GM12878 (cell line): ENCODE data around the gene MSI2. TPM values are rescaled to one million over a fixed set of nuclear protein-coding genes. Genes with fewer than 3 reads are reported as not detected.

Experiments used
- ATAC-seq: fragments of 200-7000 bp; cut with Tn5 transposase; 3 replicates; pipeline ENCODE4 v1.9.1; 2020; ENCODE audit warnings: mild to moderate bottlenecking, moderate library complexity
- BruUV-seq: library from RNA; stranded (reverse); fragments of 400-500 nt; replicated peaks from 2 replicates; lab custom pipeline; 2021; lab: Mats Ljungman, UMichigan
- CTCF ChIA-PET: fragments of 300-600 bp; sonication (Branson Sonifier 250); formaldehyde crosslinking; extraction: SDS; loops from one replicate; lab custom pipeline; 2021; ENCODE audit warnings: inconsistent platforms; lab: Yijun Ruan, JAX
- POLR2A ChIA-PET: fragments of 350-600 bp; formaldehyde crosslinking; extraction: SDS; loops from one replicate; lab custom pipeline; 2021; ENCODE audit warnings: inconsistent platforms; lab: Charles Lee
- RAD21 ChIA-PET: fragments of 300-600 bp; sonication (Branson Sonifier 250); formaldehyde crosslinking; loops from one replicate; lab custom pipeline; 2023; ENCODE audit warnings: antibody characterized with exemption; ENCODE audit not compliant: unreplicated experiment; lab: Charles Lee
- SMC1A ChIA-PET: fragments of 300-600 bp; sonication (Branson Sonifier 250); formaldehyde crosslinking; loops from one replicate; lab custom pipeline; 2023; ENCODE audit not compliant: unreplicated experiment, uncharacterized antibody; lab: Charles Lee
- DNase-seq: peaks from one replicate; pipeline ENCODE4 v3.0.0-alpha.2; 2011; ENCODE audit warnings: low read depth, low spot score
- FAIRE-seq: peaks from 3 replicates; lab custom pipeline; 2011; peaks lifted over from hg19 to GRCh38; lab: Jason Lieb, UNC
- H2AFZ ChIP-seq: 2 replicates; pipeline ENCODE4 v1.6.0; 2011; ENCODE audit warnings: low read depth, low read length, control low read depth; ENCODE audit not compliant: control insufficient read depth
- H3K27ac ChIP-seq: 2 replicates; pipeline ENCODE4 v1.5.1; 2011; ENCODE audit warnings: control low read depth; ENCODE audit not compliant: control insufficient read depth, insufficient read depth
- H3K27me3 ChIP-seq, 2 experiments: replicated peaks in 1 of 2; 2 replicates each; pipeline versions ENCODE4 v1.6.0 to v1.6.1; 2011; ENCODE audit warnings: low read length in 1 of 2; ENCODE audit not compliant: control insufficient read depth in 2 of 2, insufficient read depth in 2 of 2
- H3K36me3 ChIP-seq, 2 experiments: 2 replicates each; pipeline ENCODE4 v1.5.1; 2011; ENCODE audit warnings: low read length in 1 of 2; ENCODE audit not compliant: control insufficient read depth in 2 of 2, insufficient read depth in 2 of 2
- H3K4me1 ChIP-seq: 2 replicates; pipeline ENCODE4 v1.6.1; 2011; ENCODE audit warnings: mild to moderate bottlenecking, low read length, moderate library complexity, mixed read lengths; ENCODE audit not compliant: control insufficient read depth, insufficient read depth
- H3K4me2 ChIP-seq: 2 replicates; pipeline ENCODE4 v1.6.0; 2011; ENCODE audit warnings: control low read depth; ENCODE audit not compliant: control insufficient read depth, insufficient read depth
- H3K4me3 ChIP-seq: fragments of 200-600 bp; sonication (generic); 2 replicates; pipeline ENCODE4 v1.5.1; 2016
- H3K79me2 ChIP-seq: 2 replicates; pipeline ENCODE4 v1.6.0; 2011; ENCODE audit warnings: low read length; ENCODE audit not compliant: control insufficient read depth, insufficient read depth
- H3K9ac ChIP-seq: 2 replicates; pipeline ENCODE4 v1.8.0; 2011; ENCODE audit warnings: low read length, control low read depth, mixed read lengths; ENCODE audit not compliant: control insufficient read depth, insufficient read depth
- H3K9me3 ChIP-seq: replicated peaks from 3 replicates; pipeline ENCODE4 v1.5.1; 2011; ENCODE audit warnings: mild to moderate bottlenecking, low read length; ENCODE audit not compliant: control insufficient read depth, insufficient read depth
- H4K20me1 ChIP-seq: 2 replicates; pipeline ENCODE4 v1.6.0; 2011; ENCODE audit not compliant: control insufficient read depth, insufficient read depth
- BCL11A ChIP-seq: IDR thresholded peaks from 2 replicates; pipeline ENCODE4 v1.6.1; 2011; ENCODE audit warnings: low read depth, low read length
- CHD2 ChIP-seq: IDR thresholded peaks from 2 replicates; pipeline ENCODE4 v1.6.1; 2011; ENCODE audit warnings: low read depth, low read length, improper control_type of control experiment, borderline replicate concordance
- CHD4 ChIP-seq: fragments of 200-600 bp; sonication (generic); IDR thresholded peaks from 2 replicates; pipeline ENCODE4 v1.6.1; 2016; ENCODE audit warnings: mild to moderate bottlenecking
- EGR1 ChIP-seq, 2 experiments: IDR thresholded peaks; 1 replicate in 1 of 2; 2 replicates in 1 of 2; pipeline ENCODE4 v1.6.1; 2011 to 2012; ENCODE audit warnings: low read depth in 2 of 2, low read length in 2 of 2, borderline replicate concordance in 1 of 2, mild to moderate bottlenecking in 1 of 2, moderate library complexity in 1 of 2
- EP300 ChIP-seq, 2 experiments: fragments of 150-350 bp in 1 of 2; IDR thresholded peaks; 2 replicates each; pipeline ENCODE4 v1.6.1; 2011 to 2012; ENCODE audit warnings: low read depth in 2 of 2, low read length in 2 of 2, borderline replicate concordance in 1 of 2, improper control_type of control experiment in 1 of 2, inconsistent platforms in 1 of 2; ENCODE audit not compliant: control insufficient read depth in 1 of 2
- ESRRA ChIP-seq: IDR thresholded peaks from 2 replicates; pipeline ENCODE4 v1.6.1; 2012; ENCODE audit warnings: mild to moderate bottlenecking, low read length, improper control_type of control experiment
- ETV6 ChIP-seq, 2 experiments: fragments of 450-650 bp in 1 of 2; IDR thresholded peaks in 1 of 2; conservative IDR thresholded peaks in 1 of 2; 2 replicates each; pipeline ENCODE4 v1.6.1; 2014; ENCODE audit warnings: antibody characterized with exemption in 1 of 2, borderline replicate concordance in 1 of 2, low read depth in 1 of 2, mild to moderate bottlenecking in 1 of 2, moderate library complexity in 1 of 2
- EZH2 ChIP-seq: IDR thresholded peaks from 2 replicates; pipeline ENCODE4 v1.6.1; 2012; ENCODE audit warnings: low read depth, mild to moderate bottlenecking, control low read depth, inconsistent platforms, low read length, borderline replicate concordance; ENCODE audit not compliant: control insufficient read depth
- FOXK2 ChIP-seq: fragments of 450-650 bp; IDR thresholded peaks from 2 replicates; pipeline ENCODE4 v1.6.1; 2017; ENCODE audit warnings: mild to moderate bottlenecking, moderate library complexity
- HDGF ChIP-seq: fragments of 450-650 bp; IDR thresholded peaks from 2 replicates; pipeline ENCODE4 v1.6.1; 2016; ENCODE audit warnings: antibody characterized with exemption
- IKZF1 ChIP-seq: fragments of 450-650 bp; conservative IDR thresholded peaks from 2 replicates; pipeline ENCODE4 v1.6.1; 2017; ENCODE audit warnings: antibody characterized with exemption, mild to moderate bottlenecking
- JUNB ChIP-seq: IDR thresholded peaks from 2 replicates; pipeline ENCODE4 v1.6.1; 2016; ENCODE audit warnings: antibody characterized with exemption, mild to moderate bottlenecking
- TCF3 ChIP-seq: IDR thresholded peaks from 2 replicates; pipeline ENCODE4 v1.6.1; 2012; ENCODE audit warnings: low read depth, mild to moderate bottlenecking, low read length, borderline replicate concordance; ENCODE audit not compliant: insufficient read depth
- WGBS: methylation state at CpG from one replicate; pipeline ENCODE4 v1.1.6; 2016; ENCODE audit warnings: low lambda C conversion rate; ENCODE audit not compliant: insufficient replicate concordance, insufficient coverage; ENCODE audit errors: missing lambda C conversion rate; 5-methylcytosine and 5-hydroxymethylcytosine counted together
- in situ Hi-C: fragments of 300-500 bp; cut with MboI; formaldehyde crosslinking; loops from 9 replicates; pipeline ENCODE4 v1.14.3; 2018; ENCODE audit warnings: mixed read lengths
- intact Hi-C: fragments of 100-400 bp; cut with micrococcal nuclease; formaldehyde crosslinking; loops from one replicate; pipeline ENCODE4 v1.14.2; 2022; ENCODE audit not compliant: unreplicated experiment
- polyA plus RNA-seq, 11 experiments: library from polyadenylated mRNA; depleted of rRNA in 4 of 11; unstranded in 6 of 11; stranded (reverse) in 5 of 11; fragments of >200 nt; fragmentation: Nextera tagmentation in 4 of 11; fragmentation: Illumina TruSeq in 1 of 11; extraction: Ambion mirVana in 4 of 11; extraction: Trizol in 1 of 11; gene quantifications; 1 replicate in 1 of 11; 2 replicates in 10 of 11; pipeline versions ENCODE4 v1.2.1 to v1.2.3, GENCODE V29; 2011 to 2016; ENCODE audit warnings: inconsistent platforms in 2 of 11, missing spikeins in 2 of 11, low read depth in 1 of 11
- total RNA-seq, 4 experiments: library from RNA; depleted of rRNA in 3 of 4; stranded (reverse); fragments of >200 nt in 3 of 4; fragmentation: Illumina TruSeq in 1 of 4; extraction: Trizol in 1 of 4; gene quantifications; 2 replicates each; pipeline versions ENCODE4 v1.2.1 to v1.2.3, GENCODE V29; 2013 to 2021
- TF ChIP-seq, protein P1 (sequence below): IDR thresholded peaks from 2 replicates; pipeline ENCODE4 v1.6.1; 2011; ENCODE audit warnings: mild to moderate bottlenecking, low read depth, low read length, moderate library complexity; ENCODE audit not compliant: insufficient replicate concordance
- TF ChIP-seq, protein P2 (sequence below): IDR thresholded peaks from 2 replicates; pipeline ENCODE4 v1.6.1; 2011; ENCODE audit warnings: borderline replicate concordance, low read depth, mild to moderate bottlenecking, moderate library complexity, low read length; ENCODE audit not compliant: insufficient read depth, poor library complexity, severe bottlenecking
- TF ChIP-seq, protein P3 (sequence below): fragments of 450-650 bp; formaldehyde crosslinking; IDR thresholded peaks from 2 replicates; pipeline ENCODE4 v1.5.0; 2022; ENCODE audit warnings: mild to moderate bottlenecking, missing genetic modification characterization

The MSI2 gene
- total and polyA plus RNA-seq, 10 of the 15 experiments (the other 5 are each of a cell fraction or from before 2014, with no cell fraction given): 6.1 to 76.1 (median 42.0) TPM

DNA sequence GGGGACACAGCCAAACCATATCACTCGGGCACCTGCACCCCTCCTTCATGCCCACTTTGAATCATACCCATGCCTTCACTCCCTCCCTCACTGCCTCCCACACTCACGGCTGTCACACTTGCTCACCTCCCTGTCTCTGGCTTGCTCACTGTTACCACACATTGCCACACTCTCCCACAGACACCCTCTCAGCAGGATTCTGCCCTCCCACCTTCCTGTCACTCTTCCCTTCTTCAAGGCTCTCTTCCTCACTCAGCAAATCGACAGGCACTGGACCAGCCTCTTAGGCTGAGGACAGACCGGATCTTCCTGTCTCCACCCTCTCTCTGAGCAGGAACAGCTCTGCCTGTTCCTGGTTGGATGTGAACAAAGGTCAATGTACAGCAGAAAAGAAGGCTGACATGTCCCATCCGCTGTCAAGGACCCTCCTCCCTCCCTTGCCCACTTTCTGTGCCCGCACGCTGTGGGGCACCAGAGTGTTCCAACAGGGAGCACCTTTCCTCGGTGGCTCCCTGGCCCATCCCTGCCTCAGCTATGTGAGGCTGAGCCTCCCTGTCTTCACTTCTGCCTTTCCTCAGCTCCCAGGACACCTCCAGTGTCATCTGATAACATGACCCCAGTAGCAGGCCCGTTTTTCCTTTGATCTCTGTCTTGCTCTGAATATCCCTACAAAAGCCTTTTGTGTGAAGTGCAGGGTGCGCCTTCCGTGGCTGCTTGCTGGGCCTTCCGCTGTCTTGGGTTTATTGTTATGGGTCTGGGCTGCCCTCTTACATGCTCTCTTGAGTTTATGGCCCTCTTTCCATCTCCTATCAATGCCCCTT lies 441.8 kb downstream of the MSI2 start:
- no peak overlapping the region for H3K4me2 ChIP-seq
- DNase-seq (no peak), ATAC-seq (peak; percentile 21; the same call in 1 of the 3 replicates), FAIRE-seq (no peak)
- H3K9me3 ChIP-seq: no peaks in the 10 kb centered on the region; the same call in 2 of the 3 replicates
- no peaks in the 10 kb centered on the region for H3K27me3 ChIP-seq
- no TSS peak for BruUV-seq
- H2AFZ ChIP-seq: no peak overlapping the region
- H3K4me1 ChIP-seq: peaks cover 11% of the 10 kb centered on the region
- in situ Hi-C loops: no loop called here
- ChIA-PET POLR2A (no interaction called here), CTCF (interaction anchor here (0.6 to 1.3 kb wide), 2 partner anchors 48 to 576 kb away, joined by 3 read pairs; no protein-coding TSS in a partner anchor), RAD21 (interaction anchor here (0.5 kb wide), 1 partner anchor 931 kb away, joined by 3 read pairs; no protein-coding TSS in a partner anchor), SMC1A (no interaction called here)
- 60% methylated on average over 12 of the region's 12 CpGs for WGBS
- H3K79me2 ChIP-seq: no peaks in the 10 kb centered on the region
- no peaks in the 10 kb centered on the region for H3K36me3 ChIP-seq
- no peak overlapping the region for H3K9ac ChIP-seq
- no peaks in the 10 kb centered on the region for H4K20me1 ChIP-seq
- no peak overlapping the region for H3K4me3 ChIP-seq
- H3K27ac ChIP-seq: no peak overlapping the region
- intact Hi-C loops: no loop called here
- no peak for TF ChIP-seq FOXK2
- 0 out of 2 replicates have a peak, but pooled peaks have one; percentile 8 for TF ChIP-seq IKZF1
- no peak for TF ChIP-seq EZH2
- TF ChIP-seq EP300 (IDR thresholded peaks at IDR 0.05; ENCODE audit: borderline replicate concordance in 1 of 2, control insufficient read depth in 1 of 2, low read depth in 2 of 2, low read length in 2 of 2): no peak
- TF ChIP-seq, protein P1, sequence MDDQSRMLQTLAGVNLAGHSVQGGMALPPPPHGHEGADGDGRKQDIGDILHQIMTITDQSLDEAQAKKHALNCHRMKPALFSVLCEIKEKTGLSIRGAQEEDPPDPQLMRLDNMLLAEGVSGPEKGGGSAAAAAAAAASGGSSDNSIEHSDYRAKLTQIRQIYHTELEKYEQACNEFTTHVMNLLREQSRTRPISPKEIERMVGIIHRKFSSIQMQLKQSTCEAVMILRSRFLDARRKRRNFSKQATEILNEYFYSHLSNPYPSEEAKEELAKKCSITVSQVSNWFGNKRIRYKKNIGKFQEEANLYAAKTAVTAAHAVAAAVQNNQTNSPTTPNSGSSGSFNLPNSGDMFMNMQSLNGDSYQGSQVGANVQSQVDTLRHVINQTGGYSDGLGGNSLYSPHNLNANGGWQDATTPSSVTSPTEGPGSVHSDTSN: peak; percentile 36
- no peak for TF ChIP-seq ESRRA
- TF ChIP-seq CHD2: no peak
- TF ChIP-seq BCL11A: no peak
- TF ChIP-seq, protein P2, sequence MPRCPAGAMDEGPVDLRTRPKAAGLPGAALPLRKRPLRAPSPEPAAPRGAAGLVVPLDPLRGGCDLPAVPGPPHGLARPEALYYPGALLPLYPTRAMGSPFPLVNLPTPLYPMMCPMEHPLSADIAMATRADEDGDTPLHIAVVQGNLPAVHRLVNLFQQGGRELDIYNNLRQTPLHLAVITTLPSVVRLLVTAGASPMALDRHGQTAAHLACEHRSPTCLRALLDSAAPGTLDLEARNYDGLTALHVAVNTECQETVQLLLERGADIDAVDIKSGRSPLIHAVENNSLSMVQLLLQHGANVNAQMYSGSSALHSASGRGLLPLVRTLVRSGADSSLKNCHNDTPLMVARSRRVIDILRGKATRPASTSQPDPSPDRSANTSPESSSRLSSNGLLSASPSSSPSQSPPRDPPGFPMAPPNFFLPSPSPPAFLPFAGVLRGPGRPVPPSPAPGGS: peak; percentile 72
- TF ChIP-seq, protein P3, sequence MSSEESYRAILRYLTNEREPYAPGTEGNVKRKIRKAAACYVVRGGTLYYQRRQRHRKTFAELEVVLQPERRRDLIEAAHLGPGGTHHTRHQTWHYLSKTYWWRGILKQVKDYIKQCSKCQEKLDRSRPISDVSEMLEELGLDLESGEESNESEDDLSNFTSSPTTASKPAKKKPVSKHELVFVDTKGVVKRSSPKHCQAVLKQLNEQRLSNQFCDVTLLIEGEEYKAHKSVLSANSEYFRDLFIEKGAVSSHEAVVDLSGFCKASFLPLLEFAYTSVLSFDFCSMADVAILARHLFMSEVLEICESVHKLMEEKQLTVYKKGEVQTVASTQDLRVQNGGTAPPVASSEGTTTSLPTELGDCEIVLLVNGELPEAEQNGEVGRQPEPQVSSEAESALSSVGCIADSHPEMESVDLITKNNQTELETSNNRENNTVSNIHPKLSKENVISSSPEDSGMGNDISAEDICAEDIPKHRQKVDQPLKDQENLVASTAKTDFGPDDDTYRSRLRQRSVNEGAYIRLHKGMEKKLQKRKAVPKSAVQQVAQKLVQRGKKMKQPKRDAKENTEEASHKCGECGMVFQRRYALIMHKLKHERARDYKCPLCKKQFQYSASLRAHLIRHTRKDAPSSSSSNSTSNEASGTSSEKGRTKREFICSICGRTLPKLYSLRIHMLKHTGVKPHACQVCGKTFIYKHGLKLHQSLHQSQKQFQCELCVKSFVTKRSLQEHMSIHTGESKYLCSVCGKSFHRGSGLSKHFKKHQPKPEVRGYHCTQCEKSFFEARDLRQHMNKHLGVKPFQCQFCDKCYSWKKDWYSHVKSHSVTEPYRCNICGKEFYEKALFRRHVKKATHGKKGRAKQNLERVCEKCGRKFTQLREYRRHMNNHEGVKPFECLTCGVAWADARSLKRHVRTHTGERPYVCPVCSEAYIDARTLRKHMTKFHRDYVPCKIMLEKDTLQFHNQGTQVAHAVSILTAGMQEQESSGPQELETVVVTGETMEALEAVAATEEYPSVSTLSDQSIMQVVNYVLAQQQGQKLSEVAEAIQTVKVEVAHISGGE (CRISPR knock-in tag): no peak
- 0 out of 2 replicates have a peak, but pooled peaks have one; percentile 29 for TF ChIP-seq TCF3
- 0 out of 3 replicates have a peak, but pooled peaks of 1 of the 2 experiments have one; percentile 16 for TF ChIP-seq EGR1 (IDR thresholded peaks at IDR 0.05; ENCODE audit: borderline replicate concordance in 1 of 2, low read depth in 2 of 2, low read length in 2 of 2)
- TF ChIP-seq JUNB: no peak
- TF ChIP-seq CHD4: no peak
- TF ChIP-seq HDGF: no peak
- no peak for TF ChIP-seq ETV6 (conservative IDR thresholded peaks at IDR 0.05 in 1 of 2, IDR thresholded peaks at IDR 0.05 in 1 of 2; ENCODE audit: borderline replicate concordance in 1 of 2, low read depth in 1 of 2)
